Measurements from ENCODE around the gene SPOCK3.

Gene SPOCK3

DNA sequence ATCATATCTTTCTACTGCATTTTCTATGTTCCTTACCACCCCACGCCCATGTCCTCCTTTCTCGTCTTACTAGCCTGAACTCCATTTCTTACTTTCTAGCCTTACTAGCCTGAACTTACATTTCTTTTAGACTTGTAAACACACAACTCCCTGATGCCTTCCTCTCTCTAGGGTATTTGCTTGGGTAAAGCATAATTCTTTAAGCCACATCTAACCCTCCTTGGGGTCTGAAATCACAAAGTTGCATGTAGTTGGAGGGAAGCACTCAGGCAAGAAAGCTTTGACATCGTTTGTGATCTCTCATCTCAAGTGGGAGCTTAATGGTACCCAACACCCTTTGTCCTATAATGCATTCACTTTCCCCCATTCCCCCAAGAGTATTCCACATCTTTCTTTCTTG, 124.4 kb downstream of the SPOCK3 start:
- Histone ChIP-seq H3K27ac (no peak overlapping the region), H3K4me3 (no peak overlapping the region), H3K9ac (ENCODE audit: insufficient read length) (no peak overlapping the region), H3K9me3 (ENCODE audit: low read depth, low read length) (no peaks in the 10 kb centered on the region), H3K36me3 (ENCODE audit: insufficient read depth, low read length) (no peaks in the 10 kb centered on the region)
- no peak for DNase-seq (ENCODE audit: low read depth, low spot score)
- TF ChIP-seq POLR2AphosphoS5 (IDR thresholded peaks at IDR 0.05; ENCODE audit: borderline replicate concordance, low read depth, low read length) (no peak), EZH2 (IDR thresholded peaks at IDR 0.05) (no peak), FOXP2 (optimal IDR thresholded peaks at IDR 0.05; ENCODE audit: control extremely low read depth, extremely low read length, insufficient read depth) (no peak)

DNA sequence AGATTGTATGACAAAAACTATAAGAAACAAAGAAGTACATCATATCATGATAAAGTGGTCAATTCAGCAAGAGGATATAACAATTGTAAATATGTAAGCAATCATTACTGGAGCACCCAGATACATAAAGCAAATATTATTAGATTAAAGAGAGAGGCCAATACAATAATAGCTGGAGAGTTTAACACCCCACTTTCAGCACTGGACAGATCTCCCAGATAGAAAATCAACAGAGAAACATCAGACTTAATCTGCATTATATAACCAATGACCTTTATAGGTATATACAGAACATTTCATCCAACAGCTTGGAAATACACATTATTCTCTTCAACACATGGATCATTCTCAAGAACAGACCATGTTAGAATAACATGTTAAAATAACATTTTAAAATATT, 128.4 kb downstream of the SPOCK3 start:
- no peak overlapping the region for H3K9ac ChIP-seq (ENCODE audit: insufficient read length)
- no peak for TF ChIP-seq EZH2 (IDR thresholded peaks at IDR 0.05)
- no peak for TF ChIP-seq POLR2AphosphoS5 (IDR thresholded peaks at IDR 0.05; ENCODE audit: borderline replicate concordance, low read depth, low read length)
- TF ChIP-seq FOXP2 (optimal IDR thresholded peaks at IDR 0.05; ENCODE audit: control extremely low read depth, extremely low read length, insufficient read depth) = no peak

DNA sequence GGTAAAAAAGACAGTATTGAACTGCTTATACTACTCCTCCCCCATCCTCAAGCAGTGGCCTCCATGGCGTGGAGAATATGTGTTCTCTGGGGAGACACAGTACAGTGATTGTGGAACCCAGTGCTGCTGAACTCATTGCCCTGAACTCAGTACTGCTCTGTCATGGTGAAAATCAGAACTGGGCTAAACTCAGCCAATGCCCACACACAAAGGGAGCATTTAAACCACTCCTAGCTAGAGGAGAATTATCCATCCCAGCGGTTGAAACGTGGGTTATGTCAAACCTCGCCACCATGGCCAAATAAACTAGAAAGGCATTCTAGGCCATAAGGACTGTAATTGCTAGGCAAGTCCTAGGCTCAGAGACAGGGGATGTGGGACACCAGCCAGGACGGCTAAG, 131.8 kb downstream of the SPOCK3 start:
- Histone ChIP-seq H3K4me3 (no peak overlapping the region), H3K36me3 (ENCODE audit: insufficient read depth, low read length) (no peaks in the 10 kb centered on the region), H3K27ac (no peak overlapping the region), H3K9me3 (ENCODE audit: low read depth, low read length) (no peaks in the 10 kb centered on the region), H3K9ac (ENCODE audit: insufficient read length) (no peak overlapping the region)
- DNase-seq (ENCODE audit: low read depth, low spot score) = no peak
- no peak for TF ChIP-seq EZH2 (IDR thresholded peaks at IDR 0.05)
- TF ChIP-seq POLR2AphosphoS5 (IDR thresholded peaks at IDR 0.05; ENCODE audit: borderline replicate concordance, low read depth, low read length) = no peak
- no peak for TF ChIP-seq FOXP2 (optimal IDR thresholded peaks at IDR 0.05; ENCODE audit: control extremely low read depth, extremely low read length, insufficient read depth)

More for the DNA sequence above, 128.4 kb downstream of the SPOCK3 start:
- no peak overlapping the region for H3K4me3 ChIP-seq
- H3K27ac ChIP-seq = no peak overlapping the region
- no peak for DNase-seq (ENCODE audit: low read depth, low spot score)
- H3K9me3 ChIP-seq (ENCODE audit: low read depth, low read length) = no peaks in the 10 kb centered on the region
- no peaks in the 10 kb centered on the region for H3K36me3 ChIP-seq (ENCODE audit: insufficient read depth, low read length)

DNA sequence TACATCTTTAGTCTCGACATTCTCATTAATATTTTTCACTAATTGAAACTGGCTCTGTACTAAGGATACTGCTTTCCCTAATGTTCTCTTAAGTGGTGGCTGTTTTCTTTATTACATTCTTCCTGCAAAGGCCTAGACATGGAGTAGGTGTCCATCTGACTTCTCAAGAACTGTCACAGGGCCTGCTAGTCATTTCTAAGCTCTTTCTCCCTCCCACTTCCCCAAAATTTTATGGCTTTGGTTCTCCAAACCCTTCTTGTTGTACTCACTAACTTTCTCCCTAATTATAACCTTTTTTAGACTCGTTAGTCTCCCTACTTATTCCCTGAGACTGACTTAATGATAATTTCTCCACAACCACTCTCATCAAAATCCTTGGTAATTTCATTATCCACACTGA, 133.3 kb downstream of the SPOCK3 start:
- no peaks in the 10 kb centered on the region for H3K36me3 ChIP-seq (ENCODE audit: insufficient read depth, low read length)
- no peak overlapping the region for H3K27ac ChIP-seq
- no peaks in the 10 kb centered on the region for H3K9me3 ChIP-seq (ENCODE audit: low read depth, low read length)
- no peak overlapping the region for H3K4me3 ChIP-seq
- TF ChIP-seq FOXP2 (optimal IDR thresholded peaks at IDR 0.05; ENCODE audit: control extremely low read depth, extremely low read length, insufficient read depth) = no peak
- no peak for TF ChIP-seq EZH2 (IDR thresholded peaks at IDR 0.05)
- TF ChIP-seq POLR2AphosphoS5 (IDR thresholded peaks at IDR 0.05; ENCODE audit: borderline replicate concordance, low read depth, low read length) = no peak
- no peak for DNase-seq (ENCODE audit: low read depth, low spot score)
- no peak overlapping the region for H3K9ac ChIP-seq (ENCODE audit: insufficient read length)

DNA sequence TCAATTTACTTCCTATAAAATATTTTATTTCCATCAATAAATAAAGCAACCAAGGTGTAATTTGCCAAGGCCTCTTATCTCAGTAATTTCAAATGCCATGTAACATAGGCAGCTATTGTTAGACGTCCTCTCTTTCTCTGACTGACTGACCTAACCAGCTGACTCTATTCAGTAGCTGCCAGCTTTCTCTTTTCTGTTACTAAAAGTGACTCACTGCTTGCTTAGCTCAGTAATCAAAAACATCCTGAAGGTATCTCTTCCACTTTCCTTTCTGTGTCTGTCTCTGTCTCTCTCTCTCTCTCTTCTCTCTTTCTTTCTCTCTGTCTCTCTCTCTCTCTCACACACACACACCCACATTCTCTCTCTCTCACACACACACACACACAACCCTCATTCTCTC, 134.2 kb downstream of the SPOCK3 start:
- H3K9ac ChIP-seq (ENCODE audit: insufficient read length) = no peak overlapping the region
- H3K27ac ChIP-seq = no peak overlapping the region
- no peak for TF ChIP-seq EZH2 (IDR thresholded peaks at IDR 0.05)
- no peak for TF ChIP-seq FOXP2 (optimal IDR thresholded peaks at IDR 0.05; ENCODE audit: control extremely low read depth, extremely low read length, insufficient read depth)
- no peak for TF ChIP-seq POLR2AphosphoS5 (IDR thresholded peaks at IDR 0.05; ENCODE audit: borderline replicate concordance, low read depth, low read length)
- DNase-seq (ENCODE audit: low read depth, low spot score) = no peak
- H3K4me3 ChIP-seq = no peak overlapping the region
- H3K36me3 ChIP-seq (ENCODE audit: insufficient read depth, low read length) = no peaks in the 10 kb centered on the region
- no peaks in the 10 kb centered on the region for H3K9me3 ChIP-seq (ENCODE audit: low read depth, low read length)

DNA sequence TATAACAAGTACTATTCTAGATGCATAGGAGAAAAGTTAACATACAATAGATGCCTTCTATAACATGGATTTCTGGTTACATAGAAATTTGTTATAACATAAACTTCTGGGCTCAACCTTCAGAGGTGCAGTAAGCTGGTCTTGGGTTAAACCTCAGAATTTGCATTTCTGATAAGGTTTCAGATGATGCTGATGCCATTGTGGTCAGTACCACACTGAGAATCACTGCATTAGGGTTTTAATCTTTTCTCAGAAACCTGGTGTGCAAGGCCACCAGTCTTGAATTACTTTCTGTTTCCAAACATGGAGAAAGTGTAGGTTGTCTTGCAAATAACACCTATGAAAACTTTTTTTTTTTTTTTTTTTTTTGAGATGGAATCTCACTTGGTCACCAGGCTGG, 146.2 kb downstream of the SPOCK3 start:
- DNase-seq (ENCODE audit: low read depth, low spot score) = no peak
- Histone ChIP-seq H3K27ac (no peak overlapping the region), H3K9me3 (ENCODE audit: low read depth, low read length) (no peaks in the 10 kb centered on the region), H3K9ac (ENCODE audit: insufficient read length) (no peak overlapping the region), H3K4me3 (no peak overlapping the region), H3K36me3 (ENCODE audit: insufficient read depth, low read length) (no peaks in the 10 kb centered on the region)
- TF ChIP-seq FOXP2 (optimal IDR thresholded peaks at IDR 0.05; ENCODE audit: control extremely low read depth, extremely low read length, insufficient read depth) (no peak), POLR2AphosphoS5 (IDR thresholded peaks at IDR 0.05; ENCODE audit: borderline replicate concordance, low read depth, low read length) (no peak), EZH2 (IDR thresholded peaks at IDR 0.05) (no peak)

DNA sequence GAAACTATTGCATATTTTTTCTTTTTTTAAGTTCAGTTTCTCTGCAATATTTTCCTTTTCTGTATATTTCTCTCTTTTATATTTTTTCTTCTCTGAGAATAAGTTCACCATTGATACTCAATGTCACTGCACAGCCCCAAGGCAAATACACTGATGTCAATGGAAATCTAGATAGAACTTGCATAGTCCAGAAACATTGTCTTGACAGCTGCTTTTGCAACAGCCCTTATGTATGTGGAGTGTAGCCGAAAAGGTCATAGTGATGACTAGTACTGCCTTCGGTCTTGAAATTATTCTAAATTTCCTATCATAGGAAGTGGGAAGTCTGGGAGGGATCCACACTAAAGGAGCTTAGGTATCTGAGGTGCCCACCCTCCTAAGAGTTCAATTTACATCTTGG, 150.0 kb downstream of the SPOCK3 start:
- Histone ChIP-seq H3K9ac (ENCODE audit: insufficient read length) (no peak overlapping the region), H3K36me3 (ENCODE audit: insufficient read depth, low read length) (no peaks in the 10 kb centered on the region), H3K27ac (no peak overlapping the region), H3K9me3 (ENCODE audit: low read depth, low read length) (no peaks in the 10 kb centered on the region), H3K4me3 (no peak overlapping the region)
- DNase-seq (ENCODE audit: low read depth, low spot score) = no peak
- TF ChIP-seq EZH2 (IDR thresholded peaks at IDR 0.05) (no peak), FOXP2 (optimal IDR thresholded peaks at IDR 0.05; ENCODE audit: control extremely low read depth, extremely low read length, insufficient read depth) (no peak)

DNA sequence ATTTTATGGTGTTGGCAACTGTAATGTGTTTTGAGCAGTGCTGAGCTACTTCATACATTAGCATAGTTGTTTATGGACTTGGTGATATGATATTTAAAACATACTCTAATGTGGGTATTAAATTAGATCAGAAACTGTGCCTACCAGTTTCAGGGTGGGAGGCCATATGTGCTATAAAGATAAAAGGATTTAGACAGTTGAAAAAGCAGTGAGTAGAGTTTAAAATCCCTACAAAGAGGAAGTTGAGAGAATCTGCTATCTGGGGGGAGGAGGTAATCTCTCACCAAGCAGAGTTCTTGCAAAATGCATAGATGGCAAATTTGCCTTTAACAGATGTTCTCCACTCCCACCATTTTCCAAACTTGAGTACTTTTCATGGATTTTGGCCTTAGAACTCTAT, 154.5 kb downstream of the SPOCK3 start:
- no peak for TF ChIP-seq EZH2 (IDR thresholded peaks at IDR 0.05)
- no peak for TF ChIP-seq FOXP2 (optimal IDR thresholded peaks at IDR 0.05; ENCODE audit: control extremely low read depth, extremely low read length, insufficient read depth)
- no peak for TF ChIP-seq POLR2AphosphoS5 (IDR thresholded peaks at IDR 0.05; ENCODE audit: borderline replicate concordance, low read depth, low read length)
- DNase-seq (ENCODE audit: low read depth, low spot score) = no peak

DNA sequence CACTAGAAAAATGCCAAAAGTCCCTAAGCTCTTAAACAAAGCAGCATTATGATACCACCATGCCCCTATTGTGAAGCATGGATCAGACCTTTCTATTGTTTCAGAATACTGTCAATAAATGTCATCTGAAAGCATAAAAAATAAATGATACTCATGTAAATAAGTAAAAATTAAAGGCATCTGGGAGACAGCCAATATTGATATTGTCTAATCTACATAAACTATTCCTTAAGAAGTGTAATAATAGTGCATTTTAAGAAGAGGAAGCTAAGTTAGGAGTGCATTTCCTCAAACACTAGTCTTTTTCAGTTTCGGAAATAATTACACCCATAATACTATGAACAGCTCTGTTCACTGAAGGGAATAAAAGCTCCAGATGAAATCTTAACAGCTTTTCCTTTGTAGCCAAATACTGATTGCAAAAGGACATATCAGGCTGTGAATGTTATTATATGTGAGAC, 181.6 kb downstream of the SPOCK3 start:
- Histone ChIP-seq H3K9me3 (ENCODE audit: low read depth, low read length) (no peaks in the 10 kb centered on the region), H3K9ac (ENCODE audit: insufficient read length) (no peak overlapping the region), H3K4me3 (no peak overlapping the region), H3K27ac (no peak overlapping the region), H3K36me3 (ENCODE audit: insufficient read depth, low read length) (no peaks in the 10 kb centered on the region)
- DNase-seq (ENCODE audit: low read depth, low spot score) = no peak
- TF ChIP-seq POLR2AphosphoS5 (IDR thresholded peaks at IDR 0.05; ENCODE audit: borderline replicate concordance, low read depth, low read length) (no peak), FOXP2 (optimal IDR thresholded peaks at IDR 0.05; ENCODE audit: control extremely low read depth, extremely low read length, insufficient read depth) (no peak), EZH2 (IDR thresholded peaks at IDR 0.05) (no peak)

More for the DNA sequence above, 154.5 kb downstream of the SPOCK3 start:
- H3K36me3 ChIP-seq (ENCODE audit: insufficient read depth, low read length) = no peaks in the 10 kb centered on the region
- H3K9ac ChIP-seq (ENCODE audit: insufficient read length) = no peak overlapping the region
- H3K27ac ChIP-seq = no peak overlapping the region
- H3K9me3 ChIP-seq (ENCODE audit: low read depth, low read length) = no peaks in the 10 kb centered on the region
- no peak overlapping the region for H3K4me3 ChIP-seq
